Trophoblast cell (in vitro differentiated cells and primary cell): Measurements from ENCODE around the gene PALLD.

Source experiments
- DNase-seq, 2 donors: peaks; one replicate each; pipeline ENCODE4 v3.0.0-alpha.2; 2016
- H2AFZ ChIP-seq: 2 replicates; pipeline ENCODE4 v1.6.1; 2013; ENCODE audit warnings: low read length, moderate library complexity, mild to moderate bottlenecking; ENCODE audit not compliant: insufficient read depth, poor library complexity
- H2AK5ac ChIP-seq: 2 replicates; pipeline ENCODE4 v1.6.1; 2013; ENCODE audit warnings: mild to moderate bottlenecking, low read length
- H2BK120ac ChIP-seq: 2 replicates; pipeline ENCODE4 v1.6.1; 2013; ENCODE audit warnings: low read length, mild to moderate bottlenecking, moderate library complexity; ENCODE audit not compliant: insufficient read depth, poor library complexity
- H2BK12ac ChIP-seq: 2 replicates; pipeline ENCODE4 v1.6.1; 2013; ENCODE audit warnings: mild to moderate bottlenecking, low read length, moderate library complexity
- H2BK5ac ChIP-seq: 2 replicates; pipeline ENCODE4 v1.6.1; 2013; ENCODE audit warnings: low read length, low read depth, moderate library complexity, mild to moderate bottlenecking; ENCODE audit not compliant: poor library complexity
- H3K14ac ChIP-seq: 2 replicates; pipeline ENCODE4 v1.6.1; 2013; ENCODE audit warnings: mild to moderate bottlenecking, low read length
- H3K18ac ChIP-seq: 2 replicates; pipeline ENCODE4 v1.6.1; 2013; ENCODE audit warnings: mild to moderate bottlenecking, low read length
- H3K23ac ChIP-seq: 2 replicates; pipeline ENCODE4 v1.6.1; 2013; ENCODE audit warnings: low read length
- H3K27ac ChIP-seq: 2 replicates; pipeline ENCODE4 v1.5.1; 2013; ENCODE audit warnings: low read depth, mild to moderate bottlenecking, inconsistent platforms, low read length, moderate library complexity
- H3K27me3 ChIP-seq: 2 replicates; pipeline ENCODE4 v1.6.1; 2013; ENCODE audit warnings: inconsistent platforms, mild to moderate bottlenecking, low read length, moderate library complexity; ENCODE audit not compliant: insufficient read depth
- H3K36me3 ChIP-seq, 2 experiments: 1 replicate in 1 of 2; 2 replicates in 1 of 2; pipeline ENCODE4 v1.6.1; 2013; ENCODE audit warnings: low read length in 2 of 2, mild to moderate bottlenecking in 2 of 2, moderate library complexity in 1 of 2; ENCODE audit not compliant: insufficient read depth in 2 of 2, control insufficient read depth in 1 of 2
- H3K4ac ChIP-seq: 2 replicates; pipeline ENCODE4 v1.6.1; 2013; ENCODE audit warnings: low read depth, mild to moderate bottlenecking, low read length, moderate library complexity
- H3K4me1 ChIP-seq, 2 experiments: 1 replicate in 1 of 2; 2 replicates in 1 of 2; pipeline ENCODE4 v1.6.1; 2013; ENCODE audit warnings: low read length in 2 of 2, mild to moderate bottlenecking in 2 of 2, moderate library complexity in 1 of 2; ENCODE audit not compliant: insufficient read depth in 2 of 2, control insufficient read depth in 1 of 2
- H3K4me2 ChIP-seq: 2 replicates; pipeline ENCODE4 v1.6.1; 2013; ENCODE audit warnings: inconsistent platforms, mild to moderate bottlenecking, low read length, moderate library complexity
- H3K4me3 ChIP-seq: 2 replicates; pipeline ENCODE4 v1.5.1; 2013; ENCODE audit warnings: mild to moderate bottlenecking, low read depth, low read length, inconsistent platforms
- H3K79me1 ChIP-seq: one replicate; pipeline ENCODE4 v1.6.1; 2013; ENCODE audit warnings: low read length
- H3K79me2 ChIP-seq: 2 replicates; pipeline ENCODE4 v1.6.1; 2013; ENCODE audit warnings: low read length, mild to moderate bottlenecking; ENCODE audit not compliant: control insufficient read depth, insufficient read depth, poor library complexity
- H3K9ac ChIP-seq: 2 replicates; pipeline ENCODE4 v1.6.1; 2013; ENCODE audit warnings: mild to moderate bottlenecking, low read length
- H3K9me3 ChIP-seq: 2 replicates; pipeline ENCODE4 v1.6.1; 2013; ENCODE audit warnings: low read depth, mild to moderate bottlenecking, control low read depth, inconsistent platforms, low read length; ENCODE audit not compliant: insufficient read depth
- H4K12ac ChIP-seq: 2 replicates; pipeline ENCODE4 v1.6.1; 2013; ENCODE audit warnings: low read depth, mild to moderate bottlenecking, low read length, moderate library complexity
- H4K8ac ChIP-seq: 2 replicates; pipeline ENCODE4 v1.6.1; 2013; ENCODE audit warnings: low read depth, mild to moderate bottlenecking, low read length, moderate library complexity
- H4K91ac ChIP-seq: one replicate; pipeline ENCODE4 v1.6.1; 2013; ENCODE audit warnings: low read depth, mild to moderate bottlenecking, low read length, moderate library complexity
- WGBS: extraction: QIAGEN DNeasy Blood & Tissue Kit; methylation state at CpG from one replicate; pipeline ENCODE4 v1.1.7; 2013; ENCODE audit warnings: missing lambda C conversion rate; ENCODE audit not compliant: insufficient read length, insufficient coverage; ENCODE audit errors: extremely low coverage; 5-methylcytosine and 5-hydroxymethylcytosine counted together

Gene PALLD

GRCh38 chr4:168877511-168878491 is 380.9 kb downstream of the PALLD start:
- Histone ChIP-seq H3K4me3 (peak overlapping the region; percentile 15), H3K36me3 (peaks cover 20 to 31% of the 10 kb centered on the region in 2 experiments), H4K91ac (no peak overlapping the region), H2BK120ac (no peak overlapping the region), H3K14ac (no peak overlapping the region), H3K4me2 (no peak overlapping the region), H4K8ac (peak overlapping the region; percentile 22), H3K23ac (no peak overlapping the region), H4K12ac (peak overlapping the region; percentile 2), H2AFZ (peak overlapping the region; percentile 39), H3K79me1 (peaks cover 3% of the 10 kb centered on the region), H3K18ac (peak overlapping the region; percentile 24), H3K4ac (no peak overlapping the region), H3K27me3 (no peaks in the 10 kb centered on the region), H3K4me1 (peaks cover 6 to 17% of the 10 kb centered on the region in 2 experiments), H2AK5ac (no peak overlapping the region), H2BK5ac (no peak overlapping the region), H2BK12ac (no peak overlapping the region), H3K9ac (no peak overlapping the region), H3K27ac (peak overlapping the region; percentile 21), H3K79me2 (peaks cover 6% of the 10 kb centered on the region), H3K9me3 (peaks cover 1% of the 10 kb centered on the region)
- no CpG with 5 or more reads among the region's 108 CpGs for WGBS
- DNase-seq: peak; percentile 45 to 66

GRCh38 chr4:168878623-168879022 is 381.8 kb downstream of the PALLD start:
- H3K4me2 ChIP-seq: no peak overlapping the region
- H3K14ac ChIP-seq: no peak overlapping the region
- no peak overlapping the region for H4K12ac ChIP-seq
- DNase-seq: no peak
- H3K9ac ChIP-seq: no peak overlapping the region
- H3K79me1 ChIP-seq: peaks cover 3% of the 10 kb centered on the region
- H2BK5ac ChIP-seq: no peak overlapping the region
- H2AK5ac ChIP-seq: no peak overlapping the region
- H3K4ac ChIP-seq: no peak overlapping the region
- no peak overlapping the region for H2AFZ ChIP-seq
- peaks cover 19 to 30% of the 10 kb centered on the region in 2 experiments for H3K36me3 ChIP-seq
- H3K23ac ChIP-seq: no peak overlapping the region
- H3K27me3 ChIP-seq: no peaks in the 10 kb centered on the region
- no CpG with 5 or more reads among the region's 2 CpGs for WGBS
- H3K18ac ChIP-seq: no peak overlapping the region
- H3K27ac ChIP-seq: no peak overlapping the region
- H4K8ac ChIP-seq: no peak overlapping the region
- no peak overlapping the region for H3K4me3 ChIP-seq
- H3K4me1 ChIP-seq: peaks cover 6 to 17% of the 10 kb centered on the region in 2 experiments
- peaks cover 1% of the 10 kb centered on the region for H3K9me3 ChIP-seq
- H2BK120ac ChIP-seq: no peak overlapping the region
- H2BK12ac ChIP-seq: no peak overlapping the region
- H3K79me2 ChIP-seq: peaks cover 6% of the 10 kb centered on the region
- no peak overlapping the region for H4K91ac ChIP-seq

- Histone ChIP-seq H4K12ac (no peak overlapping the region), H3K4ac (no peak overlapping the region), H3K14ac (no peak overlapping the region), H4K91ac (no peak overlapping the region), H3K27me3 (no peaks in the 10 kb centered on the region), H3K27ac (no peak overlapping the region), H2AK5ac (no peak overlapping the region), H2BK12ac (no peak overlapping the region), H2AFZ (no peak overlapping the region), H3K9ac (no peak overlapping the region), H4K8ac (no peak overlapping the region), H3K23ac (no peak overlapping the region), H2BK5ac (no peak overlapping the region), H2BK120ac (no peak overlapping the region), H3K36me3 (peaks cover 18 to 27% of the 10 kb centered on the region in 2 experiments), H3K9me3 (peaks cover 1% of the 10 kb centered on the region), H3K79me2 (peaks cover 7% of the 10 kb centered on the region), H3K18ac (no peak overlapping the region), H3K79me1 (peaks cover 3% of the 10 kb centered on the region), H3K4me2 (no peak overlapping the region), H3K4me1 (peaks cover 7 to 17% of the 10 kb centered on the region in 2 experiments), H3K4me3 (no peak overlapping the region)
- peak; percentile 20 to 61 for DNase-seq
Observed at GRCh38 chr4:168879188-168879587, 382.3 kb downstream of the PALLD start.

- Histone ChIP-seq H2BK120ac (no peak overlapping the region), H3K9ac (no peak overlapping the region), H3K14ac (no peak overlapping the region), H2BK12ac (no peak overlapping the region), H3K27me3 (no peaks in the 10 kb centered on the region), H3K18ac (no peak overlapping the region), H2BK5ac (no peak overlapping the region), H3K4me2 (no peak overlapping the region), H3K27ac (peak overlapping the region; percentile 49), H3K4ac (no peak overlapping the region), H3K36me3 (peaks cover 20 to 29% of the 10 kb centered on the region in 2 experiments), H4K12ac (no peak overlapping the region), H3K9me3 (peaks cover 1% of the 10 kb centered on the region), H3K4me1 (peaks cover 9 to 17% of the 10 kb centered on the region in 2 experiments), H2AFZ (no peak overlapping the region), H2AK5ac (no peak overlapping the region), H3K79me2 (peaks cover 8% of the 10 kb centered on the region), H3K79me1 (peaks cover 3% of the 10 kb centered on the region), H4K8ac (no peak overlapping the region), H3K23ac (no peak overlapping the region), H4K91ac (no peak overlapping the region), H3K4me3 (no peak overlapping the region)
- no CpG with 5 or more reads among the region's 6 CpGs for WGBS
- DNase-seq: peak in 1 of 2 donors; percentile 63
Observed at GRCh38 chr4:168880072-168880675, 383.3 kb downstream of the PALLD start.
